GM19099 (cell line): ENCODE results near the gene PLCL1.

Source experiments
- POLR2A ChIP-seq: IDR thresholded peaks from 3 replicates; pipeline ENCODE4 v1.6.1; 2011; ENCODE audit warnings: low read depth; ENCODE audit not compliant: insufficient read length; ENCODE audit errors: extremely low read depth

PLCL1 gene

DNA sequence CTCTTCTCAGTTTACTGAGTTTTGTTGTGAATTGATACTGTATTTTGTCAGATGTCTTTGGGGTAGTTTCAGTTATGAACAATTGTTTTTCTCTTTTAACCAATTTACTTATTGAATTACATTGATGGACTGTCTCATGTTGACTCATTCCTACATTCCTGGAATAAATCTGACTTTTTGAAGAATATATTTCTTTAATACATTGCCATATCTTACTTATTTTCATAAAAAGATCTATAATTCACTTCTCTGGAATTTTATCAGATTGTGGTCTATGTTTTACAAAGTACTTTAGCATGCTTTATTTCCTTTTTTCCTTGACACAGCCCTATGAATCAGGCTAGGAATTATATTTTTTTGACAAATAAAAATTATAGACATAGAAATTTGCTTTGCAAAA is 268.3 kb downstream of the PLCL1 start:
- no peak for TF ChIP-seq POLR2A

GRCh38 chr2:198073253-198073652 is 268.9 kb downstream of the PLCL1 start:
- no peak for TF ChIP-seq POLR2A

GRCh38 chr2:198077477-198077876 is 273.1 kb downstream of the PLCL1 start:
- TF ChIP-seq POLR2A = no peak

- TF ChIP-seq POLR2A = no peak
Measured at GRCh38 chr2:198080879-198081765, 276.7 kb downstream of the PLCL1 start.

DNA sequence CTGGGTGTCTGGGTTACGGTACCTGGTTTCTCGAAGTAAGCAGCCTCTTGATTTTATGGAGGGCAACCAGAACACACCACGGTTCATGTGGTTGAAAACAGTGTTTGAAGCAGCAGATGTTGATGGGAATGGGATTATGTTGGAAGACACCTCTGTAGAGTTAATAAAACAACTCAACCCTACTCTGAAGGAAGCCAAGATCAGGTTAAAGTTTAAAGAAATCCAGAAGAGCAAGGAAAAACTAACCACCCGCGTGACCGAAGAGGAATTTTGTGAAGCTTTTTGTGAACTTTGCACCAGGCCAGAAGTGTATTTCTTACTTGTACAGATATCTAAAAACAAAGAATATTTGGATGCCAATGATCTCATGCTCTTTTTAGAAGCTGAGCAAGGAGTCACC is 279.8 kb downstream of the PLCL1 start:
- TF ChIP-seq POLR2A = no peak

- no peak for TF ChIP-seq POLR2A
Measured at GRCh38 chr2:198096002-198096401, 291.6 kb downstream of the PLCL1 start.

GRCh38 chr2:198096965-198097364 is 292.6 kb downstream of the PLCL1 start:
- TF ChIP-seq POLR2A = no peak

- no peak for TF ChIP-seq POLR2A
Measured at GRCh38 chr2:198097630-198098029, 293.2 kb downstream of the PLCL1 start.

DNA sequence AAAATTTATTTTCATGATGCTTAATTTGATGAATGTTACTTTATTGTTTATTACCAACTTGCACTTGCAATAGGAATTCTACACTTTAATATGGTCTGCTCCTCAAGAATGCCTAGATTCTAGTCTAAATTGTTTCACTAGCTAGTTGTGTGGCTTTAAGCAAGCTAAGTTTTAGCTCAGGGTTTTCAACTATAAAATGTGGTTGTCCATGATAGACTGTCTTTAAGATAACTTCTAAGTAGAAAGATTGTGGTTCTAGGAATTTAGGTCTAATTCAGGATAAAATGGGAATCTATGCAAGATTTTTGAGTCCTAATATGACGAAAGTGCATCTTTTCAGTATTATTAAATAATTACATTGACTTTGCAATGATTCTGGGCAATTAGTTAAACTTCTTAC is 294.0 kb downstream of the PLCL1 start:
- TF ChIP-seq POLR2A = no peak

DNA sequence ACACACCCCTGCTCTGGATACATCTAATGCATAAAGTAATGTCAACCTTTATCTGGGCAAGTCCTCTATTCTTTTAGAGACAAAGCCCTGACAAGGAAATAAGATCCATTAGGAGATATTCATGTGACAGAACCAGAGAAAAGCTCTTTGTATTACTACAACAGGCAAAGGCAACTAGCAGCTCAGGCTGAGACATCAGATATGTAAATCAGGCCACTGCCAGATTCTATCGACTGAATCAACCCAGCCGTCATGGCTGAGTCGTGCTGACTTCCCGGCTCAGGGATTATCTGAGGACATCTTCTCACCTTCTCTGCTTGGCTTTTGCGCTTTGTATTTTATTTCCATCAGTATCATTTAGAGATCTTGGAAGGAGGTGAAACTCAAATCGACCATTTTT is 294.5 kb downstream of the PLCL1 start:
- no peak for TF ChIP-seq POLR2A

- no peak for TF ChIP-seq POLR2A
Measured at GRCh38 chr2:198100346-198100745, 296.0 kb downstream of the PLCL1 start.

- TF ChIP-seq POLR2A = no peak
Measured at GRCh38 chr2:198101688-198102087, 297.3 kb downstream of the PLCL1 start.

DNA sequence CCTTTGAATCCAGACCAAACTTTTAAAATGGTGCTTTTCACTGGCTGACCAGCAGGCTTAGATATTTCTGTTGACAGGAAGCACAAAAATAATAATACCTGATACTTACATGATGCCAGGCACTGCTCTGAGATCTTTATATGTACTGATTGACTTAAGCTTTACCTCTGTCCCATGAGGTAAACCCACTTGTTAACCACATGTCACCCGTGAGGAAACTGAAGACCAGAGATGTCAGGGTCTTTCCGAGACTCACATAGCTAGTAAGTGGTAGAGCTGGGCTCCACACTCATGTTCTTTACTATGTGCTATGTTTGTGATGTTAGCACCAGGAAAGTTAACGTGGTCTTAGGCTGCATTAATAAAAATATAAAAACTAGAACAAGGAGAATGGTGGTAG is 297.7 kb downstream of the PLCL1 start:
- no peak for TF ChIP-seq POLR2A

- no peak for TF ChIP-seq POLR2A
Measured at GRCh38 chr2:198102856-198103255, 298.5 kb downstream of the PLCL1 start.

GRCh38 chr2:198106621-198107385 is 302.4 kb downstream of the PLCL1 start:
- TF ChIP-seq POLR2A = no peak

GRCh38 chr2:198113316-198113715 is 308.9 kb downstream of the PLCL1 start:
- TF ChIP-seq POLR2A = no peak
